NCI-H748 treated with DMSO at 0.1 percent for 48 hours (cell line): ENCODE data around the gene UFC1.
A peak's percentile ranks its signal among the peaks of the same experiment; 100 is the strongest.

Experiments used
- DNase-seq: peaks from one replicate; lab custom pipeline; 2025; lab: John Stamatoyannopoulos, UW

Gene UFC1

GRCh38 chr1:161171191-161171590, 17.4 kb downstream of the UFC1 start:
- DNase-seq, result no peak

- DNase-seq, result no peak
Observed at GRCh38 chr1:161171696-161172095, 17.9 kb downstream of the UFC1 start.

- DNase-seq, result no peak
Observed at GRCh38 chr1:161172349-161172748, 18.6 kb downstream of the UFC1 start.

- DNase-seq, result no peak
Observed at GRCh38 chr1:161172776-161173376, 19.1 kb downstream of the UFC1 start.

GRCh38 chr1:161173711-161174110, 19.9 kb downstream of the UFC1 start:
- DNase-seq, result no peak

GRCh38 chr1:161174911-161175310, 21.1 kb downstream of the UFC1 start:
- no peak for DNase-seq

GRCh38 chr1:161175771-161176453, 22.1 kb downstream of the UFC1 start:
- no peak for DNase-seq

- DNase-seq, result no peak
Observed at GRCh38 chr1:161176468-161177111, 22.8 kb downstream of the UFC1 start.

- DNase-seq, result peak; percentile 76
Observed at GRCh38 chr1:161177112-161177935, 23.5 kb downstream of the UFC1 start, which contains the start of gene B4GALT3. B4GALT3 (minus strand) TSS chr1:161177507; CDS start chr1:161176060, 1,447 bp downstream.

- DNase-seq, result no peak
Observed at GRCh38 chr1:161177936-161178244, 24.1 kb downstream of the UFC1 start.

- DNase-seq, result no peak
Observed at GRCh38 chr1:161179698-161180097, 25.9 kb downstream of the UFC1 start.

GRCh38 chr1:161180639-161181038, 26.9 kb downstream of the UFC1 start:
- no peak for DNase-seq

- DNase-seq, result no peak
Observed at GRCh38 chr1:161182214-161182613, 28.4 kb downstream of the UFC1 start.

GRCh38 chr1:161185282-161185682, 31.5 kb downstream of the UFC1 start:
- DNase-seq, result no peak

- DNase-seq, result no peak
Observed at GRCh38 chr1:161185732-161186311, 32.0 kb downstream of the UFC1 start.

GRCh38 chr1:161187311-161187710, 33.5 kb downstream of the UFC1 start:
- DNase-seq, result no peak

GRCh38 chr1:161188381-161188780, 34.6 kb downstream of the UFC1 start:
- DNase-seq, result no peak

- no peak for DNase-seq
Observed at GRCh38 chr1:161189036-161189435, 35.3 kb downstream of the UFC1 start.

GRCh38 chr1:161190962-161191521, 37.3 kb downstream of the UFC1 start:
- DNase-seq, result no peak

- DNase-seq, result no peak
Observed at GRCh38 chr1:161191971-161192370, 38.2 kb downstream of the UFC1 start.

GRCh38 chr1:161192476-161193465, 39.0 kb downstream of the UFC1 start:
- peak; percentile 39 for DNase-seq
